SK-MEL-5 (cell line): ENCODE data around the gene GDPD4. TPM values are rescaled to one million over a fixed set of nuclear protein-coding genes. Genes with fewer than 3 reads are reported as not detected.
"Not testable (repeated sequence)": the region's sequence is repeated elsewhere in the genome, so short reads cannot be mapped to it uniquely, and the experiment has no call there.

Experiments used
- DNase-seq: peaks from one replicate; pipeline ENCODE4 v3.0.0-alpha.2; 2016; ENCODE audit warnings: low read depth, low spot score
- in situ Hi-C: cut with HindIII; loops from 2 replicates; pipeline ENCODE4 v1.10.0; 2016; ENCODE audit warnings: low sequenced_read_pairs, high pct_unique_total_duplicates, low pct_unique_long_range_greater_than_20kb
- total RNA-seq: library from RNA; depleted of rRNA; stranded (reverse); fragments of >200 nt; shearing (Covaris generic); gene quantifications from 2 replicates; pipeline ENCODE4 v1.2.3, GENCODE V29; 2014

Gene GDPD4
- total RNA-seq, 1 experiment from 2014 or later: not detected

DNA sequence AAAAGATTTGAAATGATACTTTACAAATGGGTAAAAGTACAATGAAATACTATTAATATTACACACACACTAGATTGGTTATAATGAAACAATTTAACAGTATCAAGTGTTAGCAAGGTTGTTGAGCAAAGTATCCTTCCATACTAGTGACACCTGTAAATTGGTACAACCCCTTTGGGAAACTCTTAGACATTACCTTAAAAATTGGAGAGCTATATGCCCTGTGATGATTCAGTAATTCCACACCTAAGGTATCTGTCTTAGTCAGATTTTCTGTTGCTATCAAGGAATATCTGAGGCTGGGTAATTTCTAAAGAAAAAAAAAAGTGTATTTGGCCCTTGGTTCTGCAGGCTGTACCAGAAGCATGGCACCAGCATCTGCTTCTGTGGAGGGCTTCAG, 7.4 kb upstream of the GDPD4 start:
- in situ Hi-C loops: no loop called here

DNA sequence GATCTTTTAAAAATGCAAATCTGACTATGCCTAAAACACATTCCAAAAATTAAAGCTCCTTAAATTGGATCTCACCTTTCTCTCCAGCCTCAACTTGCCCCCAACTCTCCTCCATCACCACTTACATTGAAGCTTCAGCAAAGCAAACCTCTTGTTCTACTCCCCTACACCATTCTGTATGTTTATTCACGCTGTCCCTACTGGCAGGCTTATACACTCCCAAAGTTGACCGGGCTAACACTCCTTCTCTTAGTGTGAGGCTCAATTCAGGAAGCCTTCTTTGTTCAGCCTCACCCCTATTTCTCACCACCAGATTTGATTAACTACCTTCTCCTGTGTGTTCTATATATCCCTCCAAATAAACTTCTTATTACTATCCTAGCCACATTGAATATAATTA, 1.8 kb upstream of the GDPD4 start:
- DNase-seq: no peak
- in situ Hi-C loops: no loop called here

More for the DNA sequence above, 7.4 kb upstream of the GDPD4 start:
- DNase-seq: no peak

DNA sequence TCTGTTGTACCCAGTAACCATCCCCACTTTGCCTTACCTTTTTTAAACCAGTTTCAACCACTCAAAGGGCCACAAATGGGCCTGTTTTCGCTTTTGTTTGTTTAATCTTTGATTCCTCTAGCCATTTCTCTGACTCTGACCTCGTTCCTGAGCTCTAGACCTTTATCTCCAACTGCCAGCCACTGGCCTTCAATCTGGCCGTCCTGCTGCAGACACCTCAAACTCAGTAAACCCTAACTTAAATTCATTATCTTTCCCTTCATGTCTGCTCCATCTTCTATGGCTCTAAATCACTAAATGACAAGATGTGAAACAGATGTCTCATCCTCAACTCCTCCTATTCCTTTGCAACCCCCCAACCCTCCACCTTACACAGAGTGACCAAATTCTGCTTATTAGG, 1.3 kb upstream of the GDPD4 start:
- DNase-seq: no peak

DNA sequence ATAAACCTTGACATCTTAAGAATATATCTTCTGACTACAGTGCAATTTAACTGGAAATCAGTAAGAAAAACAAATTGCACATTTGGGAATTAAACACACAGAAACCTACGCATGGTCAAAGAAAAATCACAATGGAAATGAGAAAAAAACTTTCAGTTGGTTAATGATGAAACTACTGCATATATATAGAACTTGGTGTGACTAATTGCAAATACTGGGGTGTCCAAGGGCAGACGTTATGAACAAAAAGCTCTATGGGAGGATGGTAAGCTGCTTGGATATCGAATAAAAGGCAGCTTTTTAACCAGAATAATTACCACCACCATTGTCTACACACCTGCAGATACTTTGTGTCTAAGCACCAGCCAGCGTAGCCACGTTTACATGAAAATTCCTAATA, 791 bp downstream of the GDPD4 start:
- no peak for DNase-seq
- in situ Hi-C loops: no loop called here

More for the DNA sequence above, 1.3 kb upstream of the GDPD4 start:
- in situ Hi-C loops: no loop called here

DNA sequence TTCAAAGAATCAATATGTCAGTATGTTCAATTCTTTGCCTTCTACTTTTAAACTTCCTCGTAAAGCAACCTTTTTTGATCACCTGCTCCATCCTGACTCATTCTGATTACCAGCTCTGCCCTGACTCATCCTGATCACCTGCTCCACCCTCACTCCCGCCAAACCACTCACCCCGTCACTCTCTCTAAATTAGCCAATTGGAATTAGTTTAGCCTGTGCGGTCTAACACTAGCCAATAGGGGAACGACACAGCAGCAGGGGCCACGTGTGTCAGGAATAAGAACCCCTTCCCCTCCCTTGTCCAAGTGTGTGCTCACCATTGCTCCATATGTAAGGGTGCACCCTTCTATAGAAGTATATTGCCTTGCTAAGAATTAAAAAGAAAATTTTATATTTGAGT, 1.5 kb downstream of the GDPD4 start:
- in situ Hi-C loops: not testable (repeated sequence)
- DNase-seq: peak; percentile 15

DNA sequence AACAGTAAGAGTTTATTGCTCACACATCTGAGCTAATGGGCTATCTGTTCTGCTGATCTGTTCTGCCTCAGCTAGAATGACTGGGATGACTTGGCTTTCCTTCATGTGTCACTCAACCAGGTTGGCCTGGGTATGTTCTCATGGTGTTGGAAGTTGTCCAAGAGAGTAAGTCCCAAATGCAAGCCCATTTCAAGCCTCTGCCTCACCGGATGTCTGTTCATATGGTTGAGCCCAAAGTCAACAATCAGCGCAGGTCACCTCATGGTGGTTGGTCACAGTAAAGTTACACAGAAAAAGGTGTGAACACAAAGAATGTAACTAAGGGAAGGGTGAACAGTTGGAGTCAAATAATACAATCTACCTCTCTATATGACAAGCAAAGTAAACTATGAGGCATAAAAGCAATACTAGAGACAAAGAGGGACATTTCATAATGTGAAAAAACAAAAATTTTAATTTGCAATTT, 1.9 kb downstream of the GDPD4 start:
- no peak for DNase-seq

DNA sequence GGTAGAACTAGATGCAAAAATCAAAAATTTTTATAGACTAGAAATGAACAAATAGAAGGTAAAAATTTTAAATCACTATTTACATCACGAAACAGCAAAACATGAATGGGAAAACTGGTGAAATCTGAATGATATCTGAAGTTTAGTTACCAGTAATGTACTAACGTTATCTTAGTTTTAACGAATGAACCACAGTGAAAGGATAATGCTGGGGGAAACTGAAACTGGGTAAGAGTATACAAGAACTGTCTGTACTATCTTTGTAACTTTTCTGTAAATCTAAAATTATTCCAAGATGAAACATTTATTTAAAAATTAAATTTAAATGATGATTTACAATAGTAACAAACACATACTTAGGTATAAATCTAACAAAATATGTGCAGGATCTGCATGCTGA, 7.4 kb downstream of the GDPD4 start:
- DNase-seq: no peak
- in situ Hi-C loops: no loop called here

More for the DNA sequence above, 1.9 kb downstream of the GDPD4 start:
- in situ Hi-C loops: no loop called here

DNA sequence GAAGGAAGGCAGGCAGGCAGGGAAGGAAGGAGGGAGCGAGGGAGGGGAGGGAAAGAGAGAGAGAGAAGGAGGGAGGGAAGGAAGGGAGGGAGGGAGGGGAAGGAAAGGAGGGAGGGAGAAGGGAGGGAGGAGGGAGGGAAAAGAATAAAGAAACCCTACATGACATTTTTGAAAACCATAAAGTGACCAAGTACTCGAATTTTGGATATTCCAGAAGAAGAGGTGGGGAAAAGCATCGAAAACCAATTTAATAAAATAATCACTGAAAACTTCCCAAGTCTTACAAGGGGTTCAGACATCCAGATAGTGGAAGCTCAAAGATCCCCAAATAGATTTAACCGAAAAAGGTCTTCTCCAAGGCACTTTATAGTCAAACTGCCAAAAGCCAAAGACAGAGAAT, 11.7 kb downstream of the GDPD4 start:
- in situ Hi-C loops: no loop called here
- no peak for DNase-seq

DNA sequence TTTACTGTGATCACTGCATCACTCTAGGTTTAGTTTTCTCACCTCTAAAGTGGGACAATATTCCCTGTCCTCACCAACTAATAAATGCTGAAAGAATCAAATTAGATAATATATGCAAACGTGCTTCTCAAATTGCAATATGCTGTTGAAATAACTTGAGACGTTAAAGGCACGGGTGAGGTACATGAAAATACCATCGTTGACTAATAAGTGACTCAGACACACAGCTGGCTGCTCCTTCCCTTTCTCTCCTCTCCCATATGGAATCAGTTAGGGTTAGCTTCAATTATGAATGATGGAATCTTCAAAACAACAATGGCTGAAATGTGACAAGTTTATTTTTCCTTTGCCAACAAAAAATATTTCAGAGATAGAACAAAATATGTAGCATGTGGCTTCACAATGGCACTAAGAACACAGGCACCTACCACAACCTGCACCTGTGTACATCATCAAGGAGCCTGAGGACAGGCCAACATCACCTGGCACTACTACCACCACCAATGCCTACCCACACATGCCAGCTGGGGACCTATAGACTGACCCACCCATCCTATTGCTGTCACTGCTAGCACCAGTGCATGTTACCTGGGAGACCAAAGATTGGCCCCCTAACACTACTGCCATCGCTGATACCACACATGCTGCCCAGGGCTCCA, 13.7 kb downstream of the GDPD4 start:
- in situ Hi-C loops: no loop called here
- no peak for DNase-seq

DNA sequence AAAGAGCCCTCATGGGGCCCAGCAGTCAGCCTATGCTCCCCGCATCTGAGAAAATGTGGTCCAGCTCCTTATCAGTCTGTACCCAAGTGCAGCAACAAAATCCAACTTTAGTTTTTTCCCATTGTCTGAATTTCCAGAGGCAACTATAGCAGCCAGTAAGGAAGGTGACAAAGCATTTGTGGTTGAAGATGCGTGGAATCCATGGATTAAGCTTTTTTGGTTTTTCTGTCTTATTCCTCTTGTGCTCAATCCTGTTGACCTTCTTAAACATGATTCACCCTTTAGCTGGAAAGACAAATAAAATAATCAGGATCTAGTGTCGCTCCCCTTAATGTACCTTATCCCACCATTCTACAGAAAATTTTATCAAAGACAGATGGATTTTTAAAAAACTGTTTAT, 14.3 kb downstream of the GDPD4 start:
- DNase-seq: no peak

DNA sequence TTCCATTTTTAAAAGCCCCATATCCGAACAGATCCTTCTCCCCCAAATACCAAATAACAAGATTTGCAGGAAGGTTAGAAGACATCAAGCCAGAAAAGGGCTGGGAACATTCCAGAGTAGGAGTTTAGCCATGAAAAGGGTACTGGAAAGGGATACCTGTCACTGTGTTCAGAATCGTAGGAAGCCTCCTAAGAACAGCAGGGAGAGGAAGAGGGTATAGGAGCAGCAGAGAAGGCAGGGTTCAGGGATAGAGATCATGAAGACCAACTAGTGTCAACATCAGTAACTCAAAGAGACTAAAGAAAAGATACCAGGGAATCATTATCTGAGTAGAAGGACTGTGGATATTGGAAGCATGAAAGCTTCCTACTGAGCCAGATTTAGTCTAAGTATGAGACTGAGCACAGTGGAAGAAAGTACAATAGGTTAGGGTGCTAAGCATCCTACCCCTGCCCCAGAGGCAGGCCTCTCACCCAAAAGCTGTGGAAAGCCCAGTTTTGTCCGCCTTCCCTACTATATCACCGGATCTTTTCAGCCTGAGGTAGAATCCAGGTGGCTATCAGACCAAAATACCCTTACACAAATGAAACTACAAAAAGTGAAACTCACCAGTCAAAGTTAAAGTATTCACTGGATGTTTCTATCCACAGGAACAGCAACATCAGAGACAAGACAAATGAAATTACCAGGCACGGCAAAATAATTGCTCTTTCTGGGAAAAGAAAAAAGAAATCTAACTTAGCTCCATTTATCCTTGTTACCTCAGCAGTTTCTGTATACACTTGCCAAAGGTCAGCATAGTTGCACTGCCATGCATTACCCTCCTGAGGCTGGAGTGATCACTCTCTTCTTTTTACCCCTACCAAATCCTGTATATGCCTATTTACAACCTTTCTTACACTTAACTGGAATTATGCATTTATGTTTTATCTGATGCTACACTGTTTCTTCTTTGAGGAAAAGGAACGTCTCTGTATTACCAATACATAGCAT, 16.7 kb downstream of the GDPD4 start:
- in situ Hi-C loops: no loop called here

More for the DNA sequence above, 14.3 kb downstream of the GDPD4 start:
- in situ Hi-C loops: no loop called here

DNA sequence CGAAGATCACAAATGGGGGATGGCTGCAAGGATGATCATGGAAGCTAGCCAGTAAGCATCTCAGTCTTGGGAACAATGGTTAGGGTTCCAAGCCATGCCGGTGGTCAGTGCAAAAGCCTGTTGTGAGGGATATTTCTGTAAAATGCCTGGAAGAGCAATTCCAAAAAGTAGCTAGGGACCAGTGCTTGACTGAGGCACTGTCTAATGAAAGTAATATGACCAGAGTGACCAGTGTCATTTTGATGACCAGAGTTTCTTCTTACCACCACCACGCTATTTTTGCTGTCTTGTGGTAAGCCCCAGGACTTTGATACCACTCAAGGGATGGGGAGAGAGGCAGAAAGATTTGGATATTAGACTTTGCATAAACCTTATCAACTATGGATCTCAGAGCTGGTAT, 18.4 kb downstream of the GDPD4 start:
- DNase-seq: no peak
- in situ Hi-C loops: no loop called here

More for the DNA sequence above, 16.7 kb downstream of the GDPD4 start:
- no peak for DNase-seq

DNA sequence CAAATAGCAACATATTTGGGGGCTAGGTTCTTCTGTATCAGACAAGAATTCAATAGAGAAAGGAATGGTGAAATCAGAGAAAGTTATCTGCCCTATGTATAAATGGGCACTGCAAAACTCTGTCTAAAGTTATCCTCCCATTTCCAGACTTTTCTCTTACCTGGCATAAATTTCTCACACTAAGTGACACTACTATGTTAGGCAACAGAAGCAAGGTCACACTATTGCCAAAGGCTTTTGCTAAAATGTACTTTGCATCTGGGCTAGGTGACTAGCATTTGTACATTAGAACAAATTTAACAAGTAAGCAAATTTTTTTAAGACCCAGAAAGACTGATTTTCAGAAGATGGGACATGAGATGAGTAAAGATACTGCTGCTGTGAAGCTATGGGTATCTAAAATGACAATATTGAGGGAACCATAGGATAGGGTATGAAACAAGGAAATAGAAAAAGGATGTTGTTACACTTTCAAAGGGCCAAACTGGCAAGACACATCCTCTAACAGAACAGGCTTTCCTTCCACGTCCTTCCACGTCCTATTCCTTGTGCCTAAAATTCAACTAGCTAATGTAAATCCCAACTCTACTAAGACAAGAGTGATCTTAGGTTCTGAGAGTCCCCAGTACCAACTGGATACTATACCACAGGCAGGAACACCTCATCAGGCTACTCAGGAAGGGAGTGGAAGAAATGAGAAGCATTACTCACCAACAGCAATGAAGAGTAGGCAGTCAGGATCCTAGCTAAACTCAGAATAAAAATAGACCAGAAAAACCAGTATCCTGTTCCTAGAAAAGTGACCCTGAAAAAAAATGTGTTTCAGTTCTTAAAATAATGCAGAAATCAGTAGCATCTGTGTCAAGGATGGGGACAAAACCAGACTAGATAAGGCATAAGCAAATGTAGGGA, 22.6 kb downstream of the GDPD4 start:
- in situ Hi-C loops: no loop called here
- no peak for DNase-seq

DNA sequence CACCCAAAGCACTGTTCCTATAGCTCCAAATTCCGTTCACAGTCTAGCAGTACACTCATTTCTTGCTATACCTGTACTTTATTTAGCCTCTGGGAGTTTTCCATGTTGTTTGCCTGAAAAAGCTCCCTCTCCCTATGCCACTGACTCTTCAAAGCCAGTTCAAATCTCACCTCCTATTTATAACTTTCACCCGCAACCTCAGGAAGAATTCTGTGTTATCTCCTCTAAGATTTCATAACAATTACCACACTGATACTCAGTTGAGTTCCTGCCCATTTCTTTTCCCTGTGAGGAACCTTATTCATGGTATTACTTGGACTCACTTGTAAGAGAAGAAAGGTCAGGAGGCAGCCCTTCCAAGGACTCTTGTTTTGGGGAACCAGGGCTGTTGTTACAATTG, 25.2 kb downstream of the GDPD4 start:
- in situ Hi-C loops: no loop called here
- DNase-seq: no peak

DNA sequence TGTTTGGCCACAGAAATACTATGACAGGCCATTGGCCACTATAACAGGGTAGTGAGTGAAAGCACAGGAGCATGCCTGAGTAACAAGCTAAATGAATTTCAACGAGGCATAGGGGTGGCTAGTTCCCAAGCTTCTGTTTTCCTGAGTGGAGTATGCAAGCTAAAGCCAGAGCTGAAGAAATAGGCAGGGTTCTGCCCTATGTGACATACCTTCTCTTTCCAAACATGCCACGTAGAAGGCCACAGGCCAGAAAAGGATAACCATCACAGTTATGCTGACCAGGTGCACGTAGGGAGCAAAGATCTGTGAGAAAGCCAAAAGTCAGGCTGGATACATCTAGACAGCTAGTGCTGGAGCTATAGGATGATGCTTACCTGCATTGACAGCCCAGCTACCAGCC, 30.6 kb downstream of the GDPD4 start:
- in situ Hi-C loops: no loop called here
- DNase-seq: no peak

DNA sequence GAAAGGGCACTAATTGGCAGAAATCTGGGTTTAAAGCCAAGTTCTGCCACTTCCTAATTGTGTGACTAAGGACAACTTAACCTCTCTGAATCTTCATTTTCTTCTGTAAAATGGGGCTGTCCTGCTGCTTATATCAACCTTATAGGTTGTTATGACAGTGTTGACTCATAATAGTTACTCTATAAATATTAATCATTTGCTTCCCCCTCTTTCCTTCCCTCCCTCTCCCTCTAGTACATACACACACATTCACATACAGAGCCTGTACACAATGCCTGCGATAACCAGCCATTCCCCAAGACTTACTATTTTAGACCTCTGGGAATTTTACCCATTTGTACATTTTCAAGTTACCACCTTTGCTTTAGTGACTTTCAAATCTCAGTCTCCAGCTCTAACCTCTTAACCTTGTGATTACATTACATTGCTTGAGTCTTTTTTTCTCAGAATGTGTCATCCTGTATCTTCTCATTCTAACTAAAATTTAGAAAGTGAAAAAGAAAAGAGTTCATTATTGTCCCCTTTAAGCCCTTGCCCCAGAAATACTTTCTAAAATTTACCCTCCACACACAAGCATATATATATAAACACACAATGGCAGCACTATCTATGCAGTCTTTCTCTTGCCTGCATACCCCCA, 31.9 kb downstream of the GDPD4 start:
- DNase-seq: no peak
- in situ Hi-C loops: no loop called here

DNA sequence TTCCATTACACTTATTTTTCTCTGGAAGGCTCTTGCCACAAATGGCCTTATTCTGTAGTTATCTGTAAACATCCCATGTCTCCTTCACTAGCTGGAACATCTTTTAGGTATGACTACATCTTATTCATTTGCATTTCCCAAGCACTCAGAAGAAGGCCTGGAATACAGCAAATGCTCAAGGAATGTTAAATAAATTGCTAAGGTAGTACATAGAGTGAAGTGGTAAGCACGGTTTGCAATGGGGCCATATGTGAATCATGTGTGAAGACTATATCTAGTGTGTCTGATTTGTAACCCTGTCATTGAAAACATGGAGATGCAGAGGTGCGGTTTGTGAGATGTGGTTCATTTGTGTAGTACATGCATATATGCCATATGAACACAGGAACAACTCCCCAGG, 33.5 kb downstream of the GDPD4 start:
- no peak for DNase-seq
- in situ Hi-C loops: no loop called here
